ENCODE data around the gene ROBO4. TPM values are rescaled to one million over a fixed set of nuclear protein-coding genes. Genes with fewer than 3 reads are reported as not detected.

Gene ROBO4
- total RNA-seq, 1 experiment from 2014 or later, result 1.6 TPM

- no peak overlapping the region for H3K27ac ChIP-seq (ENCODE audit: low read length)
- DNase-seq, result no peak
- H3K36me3 ChIP-seq (ENCODE audit: low read depth, low read length), result no peaks in the 10 kb centered on the region
- no peak overlapping the region for H3K4me3 ChIP-seq (ENCODE audit: low read length)
- H4K20me1 ChIP-seq (ENCODE audit: low read length), result no peaks in the 10 kb centered on the region
- no peaks in the 10 kb centered on the region for H3K9me3 ChIP-seq (ENCODE audit: low read length)
- no peaks in the 10 kb centered on the region for H3K79me2 ChIP-seq (ENCODE audit: low read length)
- H3K27me3 ChIP-seq (ENCODE audit: low read length), result peaks cover 63% of the 10 kb centered on the region
- no peak overlapping the region for H3K9ac ChIP-seq (ENCODE audit: low read length)
- H3K4me1 ChIP-seq (ENCODE audit: insufficient read depth, low read length), result no peaks in the 10 kb centered on the region
- no peaks in the 10 kb centered on the region for H3F3A ChIP-seq (ENCODE audit: low read length, unreplicated experiment)
- H2AFZ ChIP-seq (ENCODE audit: low read length), result no peak overlapping the region
- ChIA-PET CTCF (no interaction called here), POLR2A (ENCODE audit: unreplicated experiment) (no interaction called here)
- intact Hi-C loops (cut with micrococcal nuclease), result no loop called here
- H3K9me2 ChIP-seq (replicated peaks; ENCODE audit: low read length), result no peaks in the 10 kb centered on the region
- ATAC-seq, result no peak
- no peak overlapping the region for H3K4me2 ChIP-seq (ENCODE audit: low read length)
- BruUV-seq (replicated peaks), result no TSS peak
- TF ChIP-seq CTCF (conservative IDR thresholded peaks at IDR 0.05; ENCODE audit: low read depth, low read length) (no peak), EZH2phosphoT487 (IDR thresholded peaks at IDR 0.05; ENCODE audit: borderline replicate concordance, low read length) (no peak), EZH2 (IDR thresholded peaks at IDR 0.05; ENCODE audit: low read length, unreplicated experiment) (no peak)
Observed at GRCh38 chr11:124859171-124859570, 38.5 kb downstream of the ROBO4 start.

- DNase-seq, result no peak
- CTCF ChIA-PET, result no interaction called here
- no peak overlapping the region for H3K4me3 ChIP-seq (ENCODE audit: low read length)
- H3K9me2 ChIP-seq (replicated peaks; ENCODE audit: low read length), result no peaks in the 10 kb centered on the region
- no peaks in the 10 kb centered on the region for H3K9me3 ChIP-seq (ENCODE audit: low read length)
- ATAC-seq, result no peak
- TF ChIP-seq CTCF (conservative IDR thresholded peaks at IDR 0.05; ENCODE audit: low read depth, low read length) (no peak), EZH2phosphoT487 (IDR thresholded peaks at IDR 0.05; ENCODE audit: borderline replicate concordance, low read length) (no peak), EZH2 (IDR thresholded peaks at IDR 0.05; ENCODE audit: low read length, unreplicated experiment) (no peak)
- H3K27me3 ChIP-seq (ENCODE audit: low read length), result peaks cover 99% of the 10 kb centered on the region
- no peaks in the 10 kb centered on the region for H4K20me1 ChIP-seq (ENCODE audit: low read length)
- H3F3A ChIP-seq (ENCODE audit: low read length, unreplicated experiment), result no peaks in the 10 kb centered on the region
- no peak overlapping the region for H3K27ac ChIP-seq (ENCODE audit: low read length)
- peaks cover 10% of the 10 kb centered on the region; the same call in 1 of the 2 replicates for H3K4me1 ChIP-seq (ENCODE audit: insufficient read depth, low read length)
- H3K79me2 ChIP-seq (ENCODE audit: low read length), result no peaks in the 10 kb centered on the region
- no peaks in the 10 kb centered on the region for H3K36me3 ChIP-seq (ENCODE audit: low read depth, low read length)
- no peak overlapping the region for H3K4me2 ChIP-seq (ENCODE audit: low read length)
- H3K9ac ChIP-seq (ENCODE audit: low read length), result no peak overlapping the region
- no peak overlapping the region for H2AFZ ChIP-seq (ENCODE audit: low read length)
- no TSS peak for BruUV-seq (replicated peaks)
- POLR2A ChIA-PET (ENCODE audit: unreplicated experiment), result no interaction called here
- intact Hi-C loops (cut with micrococcal nuclease), result no loop called here
Observed at GRCh38 chr11:124846070-124846673, 51.5 kb downstream of the ROBO4 start.

GRCh38 chr11:124844664-124845079 lies 53.0 kb downstream of the ROBO4 start:
- BruUV-seq (replicated peaks), result no TSS peak
- Histone ChIP-seq H4K20me1 (ENCODE audit: low read length) (no peaks in the 10 kb centered on the region), H3K9me3 (ENCODE audit: low read length) (no peaks in the 10 kb centered on the region), H3K4me2 (ENCODE audit: low read length) (no peak overlapping the region), H3K9me2 (replicated peaks; ENCODE audit: low read length) (no peaks in the 10 kb centered on the region), H3F3A (ENCODE audit: low read length, unreplicated experiment) (no peaks in the 10 kb centered on the region), H3K27ac (ENCODE audit: low read length) (no peak overlapping the region), H3K9ac (ENCODE audit: low read length) (no peak overlapping the region), H3K4me3 (ENCODE audit: low read length) (no peak overlapping the region), H3K4me1 (ENCODE audit: insufficient read depth, low read length) (peaks cover 14% of the 10 kb centered on the region; the same call in 1 of the 2 replicates), H2AFZ (ENCODE audit: low read length) (no peak overlapping the region), H3K36me3 (ENCODE audit: low read depth, low read length) (no peaks in the 10 kb centered on the region), H3K79me2 (ENCODE audit: low read length) (no peaks in the 10 kb centered on the region), H3K27me3 (ENCODE audit: low read length) (peaks cover 98% of the 10 kb centered on the region)
- ATAC-seq (no peak), DNase-seq (no peak)
- ChIA-PET POLR2A (ENCODE audit: unreplicated experiment) (no interaction called here), CTCF (no interaction called here)
- intact Hi-C loops (cut with micrococcal nuclease), result no loop called here
- TF ChIP-seq EZH2phosphoT487 (IDR thresholded peaks at IDR 0.05; ENCODE audit: borderline replicate concordance, low read length) (no peak), EZH2 (IDR thresholded peaks at IDR 0.05; ENCODE audit: low read length, unreplicated experiment) (no peak), CTCF (conservative IDR thresholded peaks at IDR 0.05; ENCODE audit: low read depth, low read length) (no peak)
